ENCODE results near the gene CABLES1.
"Not testable (repeated sequence)": the region's sequence is repeated elsewhere in the genome, so short reads cannot be mapped to it uniquely, and the experiment has no call there.

Gene CABLES1

DNA sequence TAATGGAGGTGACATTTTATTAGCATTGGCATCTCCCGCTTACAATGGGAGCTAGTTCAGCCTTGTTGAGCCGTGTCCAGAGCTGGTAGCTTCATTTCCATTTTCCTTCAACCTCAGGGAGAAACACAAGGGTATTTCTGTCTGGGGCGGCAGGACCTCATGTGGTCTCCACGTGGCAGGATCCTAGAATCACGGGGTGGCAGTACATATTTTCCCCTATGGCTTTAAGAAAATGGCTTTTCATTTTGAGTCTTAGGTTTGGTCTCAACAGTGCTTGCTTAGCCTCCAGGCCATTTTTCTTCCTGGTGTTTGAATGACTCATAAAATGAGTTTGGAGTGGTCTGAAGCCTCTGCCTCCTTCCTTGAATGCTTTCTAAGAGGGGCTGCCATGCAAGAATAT lies 20.3 kb downstream of the CABLES1 start:
- H3K27ac ChIP-seq (ENCODE audit: low read depth, low read length) = no peak overlapping the region
- no peaks in the 10 kb centered on the region for H3F3A ChIP-seq (ENCODE audit: insufficient read depth)
- no peaks in the 10 kb centered on the region for H3K9me3 ChIP-seq (ENCODE audit: insufficient read depth, low read length)
- no peak overlapping the region for H3K9ac ChIP-seq (ENCODE audit: low read length)
- H3K36me3 ChIP-seq (ENCODE audit: low read length) = no peaks in the 10 kb centered on the region
- no peak overlapping the region for H2AFZ ChIP-seq (ENCODE audit: low read depth, low read length, severe bottlenecking)
- no peak overlapping the region for H3K4me3 ChIP-seq (ENCODE audit: insufficient read depth, low read length, poor library complexity, severe bottlenecking)
- no peak overlapping the region for H3K4me2 ChIP-seq (ENCODE audit: low read depth, low read length, poor library complexity, severe bottlenecking)
- no peak for TF ChIP-seq EZH2phosphoT487 (conservative IDR thresholded peaks at IDR 0.05; ENCODE audit: low read length)
- TF ChIP-seq CTCF (IDR thresholded peaks at IDR 0.05; ENCODE audit: insufficient read depth, low read length, poor library complexity, severe bottlenecking) = no peak
- no peaks in the 10 kb centered on the region for H3K9me2 ChIP-seq (replicated peaks; ENCODE audit: insufficient read depth, low read length)
- H4K20me1 ChIP-seq (ENCODE audit: low read depth, low read length) = no peaks in the 10 kb centered on the region
- no peaks in the 10 kb centered on the region for H3K27me3 ChIP-seq (ENCODE audit: low read length)
- H3K79me2 ChIP-seq (ENCODE audit: insufficient read depth, low read length) = no peaks in the 10 kb centered on the region

DNA sequence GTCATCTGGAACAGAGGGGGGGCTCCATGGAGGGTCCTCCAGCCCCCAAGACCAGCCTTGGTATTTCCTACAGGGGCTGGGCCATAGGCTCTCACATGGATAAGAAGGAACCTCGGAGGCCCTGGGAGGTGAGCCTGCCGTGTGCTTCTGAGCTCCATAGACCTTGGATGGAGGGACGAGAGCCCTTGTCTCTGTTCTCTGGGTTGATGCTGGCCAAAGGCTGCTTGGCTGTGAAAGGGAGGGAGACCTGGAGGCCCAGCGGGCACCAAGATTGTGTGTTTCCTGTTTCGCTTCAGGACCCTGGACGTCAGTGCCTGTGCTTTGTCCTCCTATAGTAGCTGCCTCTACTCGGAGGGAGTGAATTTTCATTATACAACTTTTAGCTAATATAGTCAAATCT lies 20.8 kb downstream of the CABLES1 start:
- Histone ChIP-seq H3K36me3 (ENCODE audit: low read length) (no peaks in the 10 kb centered on the region), H3K27me3 (ENCODE audit: low read length) (no peaks in the 10 kb centered on the region), H3K27ac (ENCODE audit: low read depth, low read length) (no peak overlapping the region), H3K9ac (ENCODE audit: low read length) (no peak overlapping the region), H3K79me2 (ENCODE audit: insufficient read depth, low read length) (no peaks in the 10 kb centered on the region), H3K4me3 (ENCODE audit: insufficient read depth, low read length, poor library complexity, severe bottlenecking) (no peak overlapping the region), H3F3A (ENCODE audit: insufficient read depth) (no peaks in the 10 kb centered on the region), H4K20me1 (ENCODE audit: low read depth, low read length) (no peaks in the 10 kb centered on the region), H3K4me2 (ENCODE audit: low read depth, low read length, poor library complexity, severe bottlenecking) (no peak overlapping the region), H2AFZ (ENCODE audit: low read depth, low read length, severe bottlenecking) (no peak overlapping the region), H3K9me2 (replicated peaks; ENCODE audit: insufficient read depth, low read length) (no peaks in the 10 kb centered on the region), H3K9me3 (ENCODE audit: insufficient read depth, low read length) (no peaks in the 10 kb centered on the region)
- TF ChIP-seq EZH2phosphoT487 (conservative IDR thresholded peaks at IDR 0.05; ENCODE audit: low read length) (no peak), CTCF (IDR thresholded peaks at IDR 0.05; ENCODE audit: insufficient read depth, low read length, poor library complexity, severe bottlenecking) (no peak)

DNA sequence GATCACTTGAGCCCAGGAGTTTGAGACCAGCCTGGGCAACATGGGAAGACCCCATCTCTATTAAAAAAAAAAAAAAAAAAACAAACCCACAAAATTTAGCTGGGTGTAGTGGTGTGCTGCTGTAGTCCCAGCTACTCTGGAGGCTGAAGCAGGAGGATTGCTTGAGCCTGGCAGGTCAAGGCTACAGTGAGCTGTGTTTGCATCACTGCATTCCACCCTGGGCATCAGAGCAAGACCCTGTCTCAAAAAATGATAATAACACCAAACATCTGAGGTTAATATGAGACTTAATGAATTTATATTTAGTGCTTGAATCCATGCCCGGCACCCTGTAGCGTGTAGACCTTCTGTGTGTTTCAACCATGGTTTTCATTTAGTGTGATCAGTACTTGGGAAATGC lies 22.8 kb downstream of the CABLES1 start:
- H3K36me3 ChIP-seq (ENCODE audit: low read length) = no peaks in the 10 kb centered on the region
- no peaks in the 10 kb centered on the region for H3K9me2 ChIP-seq (replicated peaks; ENCODE audit: insufficient read depth, low read length)
- no peak overlapping the region for H3K27ac ChIP-seq (ENCODE audit: low read depth, low read length)
- TF ChIP-seq EZH2phosphoT487 (conservative IDR thresholded peaks at IDR 0.05; ENCODE audit: low read length) (no peak), CTCF (IDR thresholded peaks at IDR 0.05; ENCODE audit: insufficient read depth, low read length, poor library complexity, severe bottlenecking) (no peak)
- no peak overlapping the region for H2AFZ ChIP-seq (ENCODE audit: low read depth, low read length, severe bottlenecking)
- no peaks in the 10 kb centered on the region for H4K20me1 ChIP-seq (ENCODE audit: low read depth, low read length)
- H3K4me2 ChIP-seq (ENCODE audit: low read depth, low read length, poor library complexity, severe bottlenecking) = no peak overlapping the region
- H3K9ac ChIP-seq (ENCODE audit: low read length) = no peak overlapping the region
- no peak overlapping the region for H3K4me3 ChIP-seq (ENCODE audit: insufficient read depth, low read length, poor library complexity, severe bottlenecking)
- no peaks in the 10 kb centered on the region for H3K79me2 ChIP-seq (ENCODE audit: insufficient read depth, low read length)
- no peaks in the 10 kb centered on the region for H3F3A ChIP-seq (ENCODE audit: insufficient read depth)
- H3K27me3 ChIP-seq (ENCODE audit: low read length) = no peaks in the 10 kb centered on the region
- no peaks in the 10 kb centered on the region for H3K9me3 ChIP-seq (ENCODE audit: insufficient read depth, low read length)

DNA sequence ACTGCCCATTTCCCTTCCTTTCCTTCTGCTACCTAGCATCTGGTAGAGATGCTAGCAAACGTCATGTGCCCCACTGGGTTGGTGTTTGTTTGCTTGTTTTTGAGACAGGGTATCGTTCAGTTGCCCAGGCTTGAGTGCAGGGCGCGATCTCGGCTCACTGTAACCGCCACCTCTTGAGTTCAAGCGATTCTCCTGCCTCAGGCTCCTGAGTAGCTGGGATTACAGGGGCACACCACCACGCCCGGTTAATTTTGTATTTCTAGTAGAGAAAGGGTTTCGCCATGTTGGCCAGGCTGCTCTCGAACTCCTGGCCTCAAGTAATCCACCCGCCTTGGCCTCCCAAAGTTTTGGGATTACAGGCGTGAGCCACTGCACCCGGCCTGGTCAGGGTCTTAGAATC lies 23.6 kb downstream of the CABLES1 start:
- not testable (repeated sequence) for H2AFZ ChIP-seq (ENCODE audit: low read depth, low read length, severe bottlenecking); H3F3A ChIP-seq (ENCODE audit: insufficient read depth); H3K27me3 ChIP-seq (ENCODE audit: low read length); H3K4me3 ChIP-seq (ENCODE audit: insufficient read depth, low read length, poor library complexity, severe bottlenecking); H3K9me2 ChIP-seq (replicated peaks; ENCODE audit: insufficient read depth, low read length); H3K36me3 ChIP-seq (ENCODE audit: low read length); H3K9ac ChIP-seq (ENCODE audit: low read length); H3K27ac ChIP-seq (ENCODE audit: low read depth, low read length); H3K79me2 ChIP-seq (ENCODE audit: insufficient read depth, low read length); H3K4me2 ChIP-seq (ENCODE audit: low read depth, low read length, poor library complexity, severe bottlenecking); H4K20me1 ChIP-seq (ENCODE audit: low read depth, low read length); H3K9me3 ChIP-seq (ENCODE audit: insufficient read depth, low read length)

Measured in SU-DHL-6 (cell line).